ENCODE results near the gene KLHL6. TPM values are rescaled to one million over a fixed set of nuclear protein-coding genes. Genes with fewer than 3 reads are reported as not detected.

The KLHL6 gene
- total and polyA plus RNA-seq, 10 of the 15 experiments (the other 5 are each of a cell fraction or from before 2014, with no cell fraction given): 4.0 to 91.8 (median 24.4) TPM

- no peak overlapping the region for H2AFZ ChIP-seq (ENCODE audit: control insufficient read depth, low read depth, low read length)
- no peak overlapping the region for H3K27ac ChIP-seq (ENCODE audit: control insufficient read depth, insufficient read depth)
- in situ Hi-C loops (cut with MboI) (no loop called here), intact Hi-C loops (cut with micrococcal nuclease; ENCODE audit: unreplicated experiment) (loop anchor here (1.0 kb wide), 1 partner anchor 39 kb away; no protein-coding TSS in a partner anchor)
- DNase-seq (ENCODE audit: low read depth, low spot score) (no peak), FAIRE-seq (no peak), ATAC-seq (peak; percentile 69)
- H3K9me3 ChIP-seq (replicated peaks; ENCODE audit: control insufficient read depth, insufficient read depth, low read length): no peaks in the 10 kb centered on the region; the same call in 2 of the 3 replicates
- ChIA-PET POLR2A (interaction anchor here (0.7 kb wide), 1 partner anchor 323 kb away, joined by 3 read pairs; no protein-coding TSS in a partner anchor), SMC1A (ENCODE audit: uncharacterized antibody, unreplicated experiment) (interaction anchor here (0.6 to 1.3 kb wide), 3 partner anchors 11 to 25 kb away, joined by 3 to 4 read pairs (median 4); no protein-coding TSS in a partner anchor), RAD21 (ENCODE audit: unreplicated experiment) (interaction anchor here (1.0 kb wide), 1 partner anchor 9 kb away, joined by 4 read pairs; no protein-coding TSS in a partner anchor), CTCF (interaction anchor here (1.0 kb wide), 1 partner anchor 20 kb away, joined by 4 read pairs; no protein-coding TSS in a partner anchor)
- H3K27me3 ChIP-seq (replicated peaks in 1 of 2; ENCODE audit: control insufficient read depth in 2 of 2, insufficient read depth in 2 of 2, low read length in 1 of 2): peaks cover 0 to 14% of the 10 kb centered on the region in 2 experiments; a peak in 2 of 4 replicates
- H3K9ac ChIP-seq (ENCODE audit: control insufficient read depth, insufficient read depth, low read length): no peak overlapping the region
- H3K4me2 ChIP-seq (ENCODE audit: control insufficient read depth, insufficient read depth): no peak overlapping the region; the same call in 1 of the 2 replicates
- no peaks in the 10 kb centered on the region for H3K4me1 ChIP-seq (ENCODE audit: control insufficient read depth, insufficient read depth, low read length)
- H3K36me3 ChIP-seq (ENCODE audit: control insufficient read depth in 2 of 2, insufficient read depth in 2 of 2, low read length in 1 of 2): no peaks in the 10 kb centered on the region
- H3K79me2 ChIP-seq (ENCODE audit: control insufficient read depth, insufficient read depth, low read length): no peaks in the 10 kb centered on the region
- H3K4me3 ChIP-seq: no peak overlapping the region
- no peaks in the 10 kb centered on the region for H4K20me1 ChIP-seq (ENCODE audit: control insufficient read depth, insufficient read depth)
- WGBS (ENCODE audit: insufficient coverage, insufficient replicate concordance, low lambda C conversion rate, missing lambda C conversion rate): 0% methylated on average over 3 of the region's 3 CpGs
- no TSS peak for BruUV-seq (replicated peaks)
- TF ChIP-seq PAX5 (IDR thresholded peaks at IDR 0.05; ENCODE audit: borderline replicate concordance, low read depth, low read length): no peak
- TF ChIP-seq MXI1 (IDR thresholded peaks at IDR 0.05; ENCODE audit: low read depth, low read length): no peak
- no peak for TF ChIP-seq ATF2 (IDR thresholded peaks at IDR 0.05; ENCODE audit: low read length)
- 0 out of 2 replicates have a peak, but pooled peaks have one; percentile 13 for TF ChIP-seq ZNF687 (IDR thresholded peaks at IDR 0.05)
- no peak for TF ChIP-seq POU2F2 (IDR thresholded peaks at IDR 0.05; ENCODE audit: borderline replicate concordance, low read depth, low read length)
- TF ChIP-seq CHD1 (IDR thresholded peaks at IDR 0.05; ENCODE audit: low read depth, low read length): no peak
- TF ChIP-seq SIN3A (IDR thresholded peaks at IDR 0.05; ENCODE audit: low read depth, low read length): no peak
- TF ChIP-seq EP300 (IDR thresholded peaks at IDR 0.05; ENCODE audit: borderline replicate concordance in 1 of 2, control insufficient read depth in 1 of 2, low read depth in 2 of 2, low read length in 2 of 2): no peak
- peak; percentile 62 to 67; a peak in 3 of 4 replicates for TF ChIP-seq BHLHE40 (IDR thresholded peaks at IDR 0.05; ENCODE audit: borderline replicate concordance in 1 of 2, low read depth in 2 of 2, low read length in 1 of 2)
- TF ChIP-seq TBL1XR1 (IDR thresholded peaks at IDR 0.05; ENCODE audit: low read depth, low read length): no peak
- no peak for TF ChIP-seq NFIC (IDR thresholded peaks at IDR 0.05; ENCODE audit: low read depth, low read length)
- no peak; the same call in 1 of the 2 replicates for TF ChIP-seq GATAD2B (conservative IDR thresholded peaks at IDR 0.05; ENCODE audit: low read depth)
- no peak for TF ChIP-seq E2F8 (IDR thresholded peaks at IDR 0.05; ENCODE audit: low read depth, partially characterized antibody)
These were observed 17.4 kb upstream of the KLHL6 start for GRCh38 chr3:183572935-183573334.
